Measurements from ENCODE around the gene ONECUT3.

Gene ONECUT3

GRCh38 chr19:1765904-1766799 is 12.8 kb downstream of the ONECUT3 start:
- no peak for TF ChIP-seq ZNF274 (IDR thresholded peaks at IDR 0.05; ENCODE audit: low read depth, low read length)
- no peak overlapping the region for H3K4me3 ChIP-seq (ENCODE audit: low read length)

DNA sequence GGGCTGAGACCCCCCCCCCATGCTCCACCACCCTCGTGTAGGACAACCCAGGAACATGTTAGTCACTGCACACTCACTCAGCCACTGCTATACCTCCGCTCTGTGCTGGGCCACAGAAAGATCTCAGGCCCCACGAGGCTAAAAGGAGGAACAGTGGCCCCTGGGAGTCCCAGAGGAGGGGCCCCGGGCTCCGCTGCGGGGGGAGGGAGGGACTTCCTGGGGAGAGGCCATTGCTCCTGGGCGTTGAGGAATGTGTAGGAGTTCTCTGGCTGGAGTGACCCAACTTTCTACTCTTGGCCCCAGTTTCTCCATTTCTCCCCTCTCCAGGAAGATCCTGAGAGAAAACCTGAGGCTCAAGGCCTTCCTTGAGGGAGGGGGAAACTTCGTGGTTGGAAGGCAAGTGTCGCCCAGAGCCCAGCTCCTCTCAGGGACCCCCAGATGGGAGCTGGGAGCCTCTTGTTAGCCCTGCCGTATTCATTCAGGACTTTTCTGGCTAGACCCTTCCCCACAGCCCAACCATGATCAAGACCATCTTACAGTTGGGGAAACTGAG is 13.6 kb downstream of the ONECUT3 start:
- H3K4me3 ChIP-seq (ENCODE audit: low read length), result no peak overlapping the region
- TF ChIP-seq ZNF274 (IDR thresholded peaks at IDR 0.05; ENCODE audit: low read depth, low read length), result no peak

- H3K4me3 ChIP-seq (ENCODE audit: low read length), result no peak overlapping the region
Observed at GRCh38 chr19:1767464-1767933, 14.2 kb downstream of the ONECUT3 start.

GRCh38 chr19:1768248-1768647 is 14.9 kb downstream of the ONECUT3 start:
- no peak for TF ChIP-seq ZNF274 (IDR thresholded peaks at IDR 0.05; ENCODE audit: low read depth, low read length)
- no peak overlapping the region for H3K4me3 ChIP-seq (ENCODE audit: low read length)

More at GRCh38 chr19:1767464-1767933, 14.2 kb downstream of the ONECUT3 start:
- TF ChIP-seq ZNF274 (IDR thresholded peaks at IDR 0.05; ENCODE audit: low read depth, low read length), result no peak

DNA sequence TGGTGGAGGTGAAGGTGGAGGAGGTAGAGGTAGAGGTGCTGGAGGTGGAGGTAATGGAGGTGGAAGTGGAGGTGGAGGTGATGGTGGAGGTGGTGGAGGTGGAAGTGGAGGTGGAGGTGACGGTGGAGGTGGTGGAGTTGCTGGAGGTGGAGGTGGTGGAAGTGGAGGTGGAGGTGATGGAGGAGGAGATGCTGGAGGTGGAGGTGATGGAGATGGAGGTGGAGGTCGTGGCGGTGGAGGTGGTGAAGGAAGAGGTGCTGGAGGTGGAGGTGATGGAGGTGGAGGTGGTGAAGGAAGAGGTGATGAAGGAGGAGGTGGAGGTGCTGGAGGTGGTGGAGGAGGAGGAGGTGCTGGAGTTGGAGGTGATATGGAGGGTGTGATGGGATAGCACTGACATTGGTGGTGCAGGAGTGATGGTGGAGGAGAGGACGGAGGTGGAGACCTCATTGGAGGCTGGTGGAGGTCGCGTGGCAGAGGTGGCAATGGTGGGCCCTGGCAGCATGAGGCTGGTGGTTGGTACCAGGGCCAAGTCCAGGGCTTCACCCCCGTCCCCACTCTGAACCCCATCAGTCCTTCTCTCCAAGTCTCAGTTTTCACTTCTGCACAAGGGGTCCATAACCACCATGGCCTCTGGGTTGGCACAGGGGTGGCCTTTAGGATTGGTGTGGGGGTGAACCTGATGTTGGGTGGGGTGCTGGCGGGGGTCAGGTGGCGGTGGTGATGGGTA is 15.8 kb downstream of the ONECUT3 start:
- no peak overlapping the region for H3K4me3 ChIP-seq (ENCODE audit: low read length)
- TF ChIP-seq ZNF274 (IDR thresholded peaks at IDR 0.05; ENCODE audit: low read depth, low read length), result no peak

- no peak for TF ChIP-seq ZNF274 (IDR thresholded peaks at IDR 0.05; ENCODE audit: low read depth, low read length)
- no peak overlapping the region for H3K4me3 ChIP-seq (ENCODE audit: low read length)
Observed at GRCh38 chr19:1769645-1769985, 16.3 kb downstream of the ONECUT3 start.

- no peak overlapping the region for H3K4me3 ChIP-seq (ENCODE audit: low read length)
- TF ChIP-seq ZNF274 (IDR thresholded peaks at IDR 0.05; ENCODE audit: low read depth, low read length), result no peak
Observed at GRCh38 chr19:1770866-1771576, 17.7 kb downstream of the ONECUT3 start.

DNA sequence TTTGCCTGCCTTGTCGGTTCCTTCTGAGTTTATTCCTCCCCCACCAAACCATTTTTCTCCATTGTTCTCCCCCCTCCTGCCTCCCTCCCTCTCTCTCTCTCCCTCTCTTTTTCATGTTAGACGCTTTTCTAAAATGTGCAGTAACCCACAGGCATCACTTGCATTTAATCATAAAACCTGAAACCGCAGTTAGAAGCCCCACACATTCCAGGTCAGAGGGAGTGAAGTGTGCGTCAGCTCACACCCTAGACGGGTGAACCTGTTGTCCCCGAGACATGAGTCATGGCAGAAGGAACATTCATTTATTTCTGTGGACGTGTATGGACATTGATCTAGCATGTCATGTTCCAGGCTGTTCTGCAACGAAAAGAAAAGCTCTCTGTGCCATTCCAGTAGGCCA is 19.9 kb downstream of the ONECUT3 start:
- TF ChIP-seq ZNF274 (IDR thresholded peaks at IDR 0.05; ENCODE audit: low read depth, low read length), result no peak
- no peak overlapping the region for H3K4me3 ChIP-seq (ENCODE audit: low read length)

DNA sequence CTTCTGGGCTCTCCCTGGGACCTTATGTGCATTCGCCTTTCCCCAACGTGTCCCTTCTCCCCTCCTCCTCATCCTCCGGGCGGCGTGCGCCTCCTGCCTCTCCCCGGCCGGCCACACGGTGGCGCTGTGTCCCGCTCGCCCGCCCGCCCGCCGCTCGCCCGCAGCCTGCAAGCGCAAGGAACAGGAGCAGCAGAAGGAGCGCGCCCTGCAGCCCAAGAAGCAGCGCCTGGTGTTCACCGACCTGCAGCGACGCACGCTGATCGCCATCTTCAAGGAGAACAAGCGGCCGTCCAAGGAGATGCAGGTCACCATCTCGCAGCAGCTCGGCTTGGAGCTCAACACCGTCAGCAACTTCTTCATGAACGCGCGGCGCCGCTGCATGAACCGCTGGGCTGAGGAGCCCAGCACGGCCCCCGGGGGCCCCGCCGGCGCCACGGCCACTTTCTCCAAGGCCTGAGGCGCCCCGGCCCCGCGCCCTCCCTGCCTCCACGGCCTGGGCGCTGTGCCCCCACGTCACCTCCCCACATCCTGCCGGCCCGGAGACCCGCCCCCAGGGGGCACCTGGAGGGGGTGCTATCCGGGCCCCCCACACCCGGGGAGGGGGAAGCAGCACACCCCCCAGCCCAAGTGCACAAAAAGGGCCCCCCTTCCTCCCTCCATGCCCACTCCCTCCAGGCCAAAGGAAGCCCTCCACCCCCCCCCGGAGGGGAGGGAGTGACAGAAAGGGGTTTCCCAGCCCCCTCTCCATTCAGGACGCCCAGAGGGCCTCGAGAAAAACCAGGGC is 21.9 kb downstream of the ONECUT3 start:
- no peak overlapping the region for H3K4me3 ChIP-seq (ENCODE audit: low read length)

DNA sequence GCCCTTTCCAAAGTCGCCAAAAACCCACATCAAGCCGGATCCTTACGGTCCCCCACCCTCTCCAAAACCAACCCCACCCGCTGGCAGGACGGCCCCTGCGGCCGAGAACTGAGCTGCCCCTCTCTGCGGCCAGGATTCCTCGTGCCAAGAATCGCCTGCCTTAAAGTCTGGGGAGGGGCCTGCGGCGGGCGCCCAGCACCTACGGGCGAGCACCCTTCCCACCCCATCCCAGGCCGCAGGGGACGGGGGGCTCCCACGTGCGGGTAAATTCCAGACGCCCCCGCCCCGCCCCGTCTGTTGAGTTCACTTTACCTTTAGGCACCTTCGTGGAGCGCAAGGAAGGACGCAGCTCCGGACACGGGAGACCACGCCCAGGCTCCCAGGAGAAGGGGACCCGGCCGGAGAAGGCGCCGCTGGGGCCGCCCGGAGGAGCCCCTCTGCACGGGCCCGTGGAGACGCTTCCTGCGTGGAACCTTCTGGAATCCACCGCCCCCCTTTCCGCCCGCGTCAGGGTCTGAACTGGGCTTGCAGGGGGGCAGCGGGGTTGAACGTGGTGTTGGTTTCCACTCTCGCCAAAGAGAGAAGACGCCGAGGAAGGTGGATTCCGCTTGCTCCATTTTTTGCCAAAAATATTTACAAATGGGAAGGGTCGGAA is 22.8 kb downstream of the ONECUT3 start:
- H3K4me3 ChIP-seq (ENCODE audit: low read length), result no peak overlapping the region
- no peak for TF ChIP-seq ZNF274 (IDR thresholded peaks at IDR 0.05; ENCODE audit: low read depth, low read length)

More for the DNA sequence above, 21.9 kb downstream of the ONECUT3 start:
- TF ChIP-seq ZNF274 (IDR thresholded peaks at IDR 0.05; ENCODE audit: low read depth, low read length), result no peak

DNA sequence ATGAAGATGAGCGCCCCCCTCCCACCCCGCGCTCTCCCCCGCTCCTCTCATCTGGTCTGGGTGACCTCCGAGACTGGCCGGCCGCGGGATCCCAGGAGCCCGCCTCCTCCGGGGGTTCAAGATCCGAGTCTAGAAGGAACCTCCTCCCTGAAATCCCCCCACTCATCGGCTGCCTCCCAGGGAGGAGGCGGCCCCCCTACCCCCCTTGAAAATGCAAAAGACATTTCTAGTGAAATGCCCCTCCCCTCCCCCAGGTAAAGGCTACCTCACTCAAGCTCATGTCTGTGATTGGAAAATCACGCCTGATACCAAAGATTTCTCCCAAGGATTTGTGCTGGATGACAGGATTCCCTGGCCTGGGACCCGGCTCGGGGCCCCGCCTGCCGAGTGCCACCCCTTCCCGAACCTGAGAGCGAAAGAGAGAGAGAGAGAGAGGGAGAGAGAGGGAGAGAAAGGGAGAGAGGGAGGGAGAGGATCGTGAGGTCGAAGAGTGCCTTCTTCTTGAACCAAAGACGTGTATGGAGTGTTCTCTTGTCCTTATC is 23.4 kb downstream of the ONECUT3 start:
- TF ChIP-seq ZNF274 (IDR thresholded peaks at IDR 0.05; ENCODE audit: low read depth, low read length), result no peak
- no peak overlapping the region for H3K4me3 ChIP-seq (ENCODE audit: low read length)

DNA sequence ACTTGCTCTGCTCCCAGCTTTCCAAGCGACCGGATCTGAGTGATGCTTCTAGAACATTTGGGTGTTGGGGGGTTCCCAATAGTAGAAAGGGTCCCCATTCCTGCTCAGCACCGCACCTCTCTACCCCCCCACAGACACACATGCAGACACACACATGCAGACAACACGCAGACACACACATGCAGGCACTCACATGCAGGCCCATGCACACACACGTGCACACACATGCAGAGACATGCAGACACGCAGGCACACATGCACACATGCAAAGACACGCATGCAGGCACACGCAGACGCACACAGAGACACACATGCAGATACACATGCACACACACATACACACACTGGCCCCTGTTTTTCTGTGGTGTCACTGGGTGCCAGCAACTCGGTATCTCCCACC is 23.8 kb downstream of the ONECUT3 start:
- H3K4me3 ChIP-seq (ENCODE audit: low read length), result no peak overlapping the region
- TF ChIP-seq ZNF274 (IDR thresholded peaks at IDR 0.05; ENCODE audit: low read depth, low read length), result no peak

- no peak for TF ChIP-seq ZNF274 (IDR thresholded peaks at IDR 0.05; ENCODE audit: low read depth, low read length)
- H3K4me3 ChIP-seq (ENCODE audit: low read length), result no peak overlapping the region
Observed at GRCh38 chr19:1779574-1779973, 26.3 kb downstream of the ONECUT3 start.

All from GM08714 (cell line).